Left ventricle myocardium superior (tissue), 1 donor: ENCODE measurements around the gene SLC6A13. TPM values are rescaled to one million over a fixed set of nuclear protein-coding genes. Genes with fewer than 3 reads are reported as not detected.
A peak's percentile ranks its signal among the peaks of the same experiment; 100 is the strongest.
"Not testable (repeated sequence)": the region's sequence is repeated elsewhere in the genome, so short reads cannot be mapped to it uniquely, and the experiment has no call there.

Experiments
- ATAC-seq: fragments of 200-7000 bp; cut with Tn5 transposase; one replicate; pipeline ENCODE4 v1.9.1; 2020; ENCODE audit warnings: mild to moderate bottlenecking, moderate library complexity
- DNase-seq: peaks from one replicate; pipeline ENCODE4 v3.0.0-alpha.2; 2020
- intact Hi-C: fragments of 100-400 bp; cut with micrococcal nuclease; formaldehyde crosslinking; loops from one replicate; pipeline ENCODE4 v1.11.0; 2022
- long read RNA-seq: library from polyadenylated mRNA; unstranded; transcript quantifications from one replicate; pipeline ENCODE4 v2.0.0, GENCODE V29; 2021
- total RNA-seq: library from RNA; stranded (reverse); fragmentation: NEBNext Ultra II Directional; extraction: Animal tissue kit (Norgen Biotek cat#: 25700); gene quantifications from one replicate; pipeline ENCODE4 v1.2.1, GENCODE V29; 2021
- donor health status: DM: no; HTN: yes; CAD: no; lungs with severe emphysema.

Gene SLC6A13
- total RNA-seq = 1.9 TPM
- long read RNA-seq = 0 reads

DNA sequence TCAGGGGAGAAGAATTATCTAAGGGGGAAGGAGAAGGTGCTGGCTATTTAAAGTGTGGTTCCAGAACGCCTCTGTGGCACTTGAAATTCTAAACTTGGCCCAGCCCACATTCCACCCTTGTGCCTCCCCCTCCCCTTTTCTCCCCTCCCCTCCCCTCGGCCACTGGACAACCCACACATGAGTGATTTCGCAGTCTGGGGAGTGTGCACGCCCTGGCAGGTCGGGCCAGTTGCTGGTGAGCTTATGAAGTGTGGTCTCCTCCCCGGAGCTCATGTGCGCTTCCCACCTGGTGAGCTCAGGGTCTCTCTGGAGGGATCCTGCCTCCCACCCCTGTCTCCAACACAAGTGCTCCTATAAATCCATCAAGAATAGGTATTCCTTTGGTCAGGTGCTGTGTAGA lies at the start of gene SLC6A13:
Gene SLC6A13 (minus strand): TSS at position 20 of the 400 bp plus-strand sequence. CDS start 2,784 bp downstream, outside the sequence.
- ATAC-seq (peak; percentile 70), DNase-seq (peak; percentile 35)
- intact Hi-C loops = no loop called here

DNA sequence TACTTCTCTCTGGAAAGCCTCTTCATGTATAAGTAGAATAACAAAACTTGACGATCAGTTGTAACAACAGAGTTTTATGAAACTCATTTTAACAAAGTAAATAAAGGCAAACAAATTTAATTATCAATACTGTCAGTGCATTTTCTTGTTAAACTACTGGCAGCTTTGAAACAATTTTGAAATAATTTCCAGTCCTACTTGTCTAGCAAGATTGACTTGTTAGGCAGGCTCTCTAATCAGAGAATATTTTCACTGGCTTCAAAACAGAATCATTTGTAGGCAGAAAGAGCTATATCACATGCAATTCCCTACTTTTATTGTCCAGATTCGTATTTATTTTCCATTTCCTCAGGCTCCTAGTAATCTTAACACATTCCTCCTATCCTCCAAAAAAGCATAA lies 45.9 kb upstream of the SLC6A13 start:
- intact Hi-C loops = no loop called here
- no peak for DNase-seq
- ATAC-seq = no peak

DNA sequence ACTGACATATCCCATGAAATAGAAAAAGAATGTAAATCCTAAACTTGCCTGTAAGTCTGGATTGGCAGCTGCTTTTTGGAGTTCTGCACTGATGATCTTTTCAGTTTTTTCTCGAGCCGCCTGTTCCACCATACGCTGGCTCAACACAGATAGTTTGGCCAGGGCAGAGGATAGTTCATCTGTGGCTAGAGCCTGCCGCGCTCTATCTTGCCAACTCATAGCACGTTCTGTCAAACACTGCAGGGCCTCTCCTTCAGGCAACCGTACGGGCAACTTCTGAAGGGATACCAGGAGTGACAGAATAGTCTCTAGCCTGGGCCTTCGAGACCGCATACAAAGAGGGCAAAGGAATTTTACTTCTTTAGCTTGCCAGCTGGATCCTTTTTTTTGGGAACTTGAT lies 44.8 kb upstream of the SLC6A13 start:
- intact Hi-C loops = no loop called here
- DNase-seq (no peak), ATAC-seq (no peak)

DNA sequence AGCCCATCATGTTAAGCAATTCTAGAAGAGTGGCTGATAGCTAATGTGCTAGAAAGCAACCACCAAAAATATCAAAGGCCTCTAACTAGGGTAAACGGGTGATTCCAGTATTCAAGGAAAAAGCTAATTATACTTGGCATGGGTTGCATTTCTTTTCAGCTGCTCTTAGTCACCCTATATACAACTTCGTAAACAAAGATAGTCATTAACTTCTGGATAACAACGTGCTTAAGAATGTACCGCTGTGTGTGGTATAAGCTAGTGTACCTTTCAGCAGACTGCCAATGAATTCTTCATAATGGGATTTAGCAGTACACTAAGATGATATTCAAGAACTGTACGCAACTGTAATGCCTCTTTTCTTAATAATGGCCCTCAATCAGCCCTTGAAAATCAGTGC lies 42.2 kb upstream of the SLC6A13 start:
- ATAC-seq = no peak

DNA sequence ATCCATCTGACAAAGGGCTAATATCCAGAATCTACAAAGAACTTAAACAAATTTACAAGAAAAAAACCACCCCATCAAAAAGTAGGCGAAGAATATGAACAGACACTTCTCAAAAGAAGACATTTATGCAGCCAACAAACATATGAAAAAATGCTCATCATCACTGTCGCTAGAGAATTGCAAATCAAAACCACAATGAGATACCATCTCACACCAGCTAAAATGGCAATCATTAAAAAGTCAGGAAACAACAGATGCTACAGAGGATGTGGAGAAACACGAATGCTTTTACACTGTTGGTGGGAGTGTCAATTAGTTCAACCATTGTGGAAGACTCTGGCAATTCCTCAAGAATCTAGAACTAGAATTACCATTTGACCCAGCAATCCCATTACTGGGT lies 40.1 kb upstream of the SLC6A13 start:
- ATAC-seq, intact Hi-C loops, DNase-seq: not testable (repeated sequence)

More for the DNA sequence above, 42.2 kb upstream of the SLC6A13 start:
- intact Hi-C loops = no loop called here
- DNase-seq = no peak

DNA sequence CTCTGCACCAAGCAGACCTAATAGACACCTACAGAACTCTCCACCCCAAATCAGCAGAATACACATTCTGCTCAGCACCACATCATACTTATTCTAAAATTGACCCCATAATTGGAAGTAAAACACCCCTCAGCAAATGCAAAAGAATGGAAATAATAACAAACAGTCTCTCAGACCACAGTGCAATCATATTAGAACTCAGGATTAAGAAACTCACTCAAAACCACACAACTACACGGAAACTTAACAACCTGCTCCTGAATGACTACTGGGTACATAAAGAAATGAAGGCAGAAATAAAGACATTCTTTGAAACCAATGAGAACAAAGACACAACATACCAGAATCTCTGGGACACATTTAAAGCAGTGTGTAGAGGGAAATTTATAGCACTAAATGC lies 37.5 kb upstream of the SLC6A13 start:
- DNase-seq, ATAC-seq, intact Hi-C loops: not testable (repeated sequence)

DNA sequence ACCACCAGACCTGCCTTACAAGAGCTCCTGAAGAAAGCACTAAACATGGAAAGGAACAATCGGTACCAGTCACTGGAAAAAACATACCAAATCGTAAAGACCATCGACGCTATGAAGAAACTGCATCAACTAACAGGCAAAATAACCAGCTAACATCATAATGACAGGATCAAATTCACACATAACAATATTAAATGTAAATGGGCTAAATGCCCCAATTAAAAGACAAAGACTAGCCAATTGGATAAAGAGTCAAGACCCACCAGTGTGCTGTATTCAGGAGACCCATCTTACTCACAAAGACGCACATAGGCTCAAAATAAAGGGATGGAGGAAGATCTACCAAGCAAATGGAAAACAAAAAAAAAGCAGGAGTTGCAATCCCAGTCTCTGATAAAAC lies 36.9 kb upstream of the SLC6A13 start:
- intact Hi-C loops, DNase-seq, ATAC-seq: not testable (repeated sequence)

DNA sequence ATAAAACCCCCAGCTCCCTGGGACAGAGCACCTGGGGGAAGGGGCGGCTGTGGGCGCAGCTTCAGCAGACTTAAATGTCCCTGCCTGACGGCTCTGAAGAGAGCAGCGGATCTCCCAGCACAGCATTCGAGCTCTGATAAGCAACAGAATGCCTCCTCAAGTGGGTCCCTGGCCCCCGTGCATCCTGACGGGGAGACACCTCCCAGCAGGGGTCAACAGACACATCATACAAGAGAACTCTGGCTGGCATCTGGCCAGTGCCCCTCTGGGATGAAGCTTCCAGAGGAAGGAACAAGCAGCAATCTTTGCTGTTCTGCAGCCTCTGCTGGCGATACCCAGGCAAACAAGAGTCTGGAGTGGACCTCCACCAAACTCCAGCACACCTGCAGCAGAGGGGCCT lies 35.4 kb upstream of the SLC6A13 start:
- DNase-seq, intact Hi-C loops, ATAC-seq: not testable (repeated sequence)

DNA sequence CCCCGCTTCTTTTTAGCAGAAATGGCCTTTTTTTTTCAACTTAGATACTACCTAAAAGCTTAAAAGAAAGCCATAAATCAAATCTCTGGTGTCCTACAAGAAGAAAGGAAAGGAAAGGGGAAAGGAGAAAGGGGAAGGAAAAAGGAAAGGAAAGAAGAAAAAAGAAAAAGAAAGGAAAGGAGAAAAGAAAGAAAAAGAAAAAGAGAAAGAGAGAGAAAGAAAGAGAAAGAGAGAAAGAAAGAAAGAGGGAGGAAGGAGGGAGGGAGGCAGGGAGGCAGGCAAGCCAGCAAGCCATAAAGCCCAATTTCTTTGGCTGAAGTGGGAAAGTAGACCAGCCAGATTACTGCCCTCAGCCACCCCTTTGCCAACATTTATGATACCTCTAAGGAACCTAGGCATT lies 32.5 kb upstream of the SLC6A13 start:
- ATAC-seq = no peak
- intact Hi-C loops = no loop called here

DNA sequence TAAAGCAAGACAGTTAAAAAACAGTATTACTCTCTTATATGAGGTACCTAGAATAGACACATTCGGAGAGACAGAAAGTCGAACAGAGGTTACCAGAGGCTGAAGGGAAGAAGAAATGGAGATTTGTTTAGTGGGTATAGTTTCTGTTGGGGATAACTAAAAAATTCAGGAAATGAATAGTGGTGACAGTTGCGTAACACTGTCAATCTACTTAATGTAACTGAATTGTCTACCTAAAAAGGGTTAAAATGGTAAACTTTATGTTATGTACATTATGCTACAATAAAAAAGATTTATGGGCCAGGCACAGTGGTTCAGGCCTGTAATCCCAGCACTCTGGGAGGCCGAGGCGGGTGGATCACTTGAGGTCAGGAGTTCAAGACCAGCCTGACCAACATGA lies 30.6 kb upstream of the SLC6A13 start:
- ATAC-seq (no peak), DNase-seq (no peak)
- intact Hi-C loops = no loop called here

More for the DNA sequence above, 32.5 kb upstream of the SLC6A13 start:
- DNase-seq = no peak

DNA sequence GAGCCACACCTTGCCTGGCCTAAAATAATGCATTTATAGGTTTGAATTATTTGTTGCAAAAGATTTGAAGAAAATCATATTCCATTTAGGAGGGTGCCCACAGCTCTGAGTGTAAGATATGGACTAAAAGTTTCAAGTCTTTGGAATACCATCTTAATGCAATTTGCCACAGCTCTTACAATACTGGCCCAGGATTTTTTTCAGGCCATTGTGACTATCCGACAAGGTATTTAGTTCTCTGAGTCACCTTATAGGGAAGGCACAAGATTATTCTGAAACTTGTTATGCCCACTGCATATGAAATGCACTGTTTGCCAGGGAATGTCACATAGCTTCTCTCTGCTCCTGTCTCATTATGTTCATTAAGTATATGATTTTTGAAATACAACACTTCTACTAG lies 29.6 kb upstream of the SLC6A13 start:
- ATAC-seq (no peak), DNase-seq (no peak)
- intact Hi-C loops = no loop called here

DNA sequence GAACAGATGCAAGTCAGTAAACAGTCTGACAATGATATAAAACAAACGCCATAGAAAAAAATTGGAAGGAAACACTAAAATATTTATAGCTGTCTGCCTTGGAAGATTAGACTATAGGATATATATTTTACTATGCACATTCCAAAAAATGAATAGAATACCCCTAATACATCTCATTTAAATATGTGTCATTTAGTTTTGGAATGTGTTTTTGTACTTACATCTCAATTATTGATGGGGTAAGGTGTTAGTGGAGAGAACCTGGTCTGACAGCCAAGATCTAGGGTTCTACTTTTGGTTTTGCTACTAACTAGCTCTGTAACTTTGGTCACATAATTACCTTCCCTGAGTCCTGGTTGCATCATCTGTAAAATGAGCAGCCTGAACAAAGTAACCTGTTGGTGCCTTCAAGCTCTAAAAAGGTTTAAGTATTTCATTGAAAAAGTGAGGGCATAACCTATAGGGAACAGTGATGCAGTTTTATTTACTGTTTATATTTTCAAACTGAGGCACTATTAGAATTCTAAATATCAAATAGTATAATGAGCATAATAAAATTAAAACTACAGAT lies 28.6 kb upstream of the SLC6A13 start:
- ATAC-seq (no peak), DNase-seq (no peak)

DNA sequence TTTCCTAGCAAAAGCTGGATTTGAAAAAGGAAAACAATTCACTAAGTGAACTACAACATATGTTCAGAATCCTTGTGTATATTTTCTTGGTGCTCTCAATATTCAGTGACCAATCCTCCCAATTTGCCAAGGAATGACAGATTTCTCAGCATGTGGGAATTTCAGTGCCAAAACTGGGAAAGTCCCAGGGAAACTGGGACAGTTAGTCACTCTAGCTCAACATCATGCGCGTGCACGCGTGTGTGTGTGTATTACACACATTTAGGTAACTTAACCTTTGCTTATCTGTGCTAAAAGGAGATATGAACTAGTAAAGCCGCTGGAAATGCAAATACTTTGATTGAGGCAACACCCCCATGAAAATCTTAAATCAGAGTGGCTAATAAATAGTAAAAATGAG lies 26.1 kb upstream of the SLC6A13 start:
- intact Hi-C loops = no loop called here
- DNase-seq (peak; percentile 39), ATAC-seq (peak; percentile 30)

More for the DNA sequence above, 28.6 kb upstream of the SLC6A13 start:
- intact Hi-C loops = no loop called here

DNA sequence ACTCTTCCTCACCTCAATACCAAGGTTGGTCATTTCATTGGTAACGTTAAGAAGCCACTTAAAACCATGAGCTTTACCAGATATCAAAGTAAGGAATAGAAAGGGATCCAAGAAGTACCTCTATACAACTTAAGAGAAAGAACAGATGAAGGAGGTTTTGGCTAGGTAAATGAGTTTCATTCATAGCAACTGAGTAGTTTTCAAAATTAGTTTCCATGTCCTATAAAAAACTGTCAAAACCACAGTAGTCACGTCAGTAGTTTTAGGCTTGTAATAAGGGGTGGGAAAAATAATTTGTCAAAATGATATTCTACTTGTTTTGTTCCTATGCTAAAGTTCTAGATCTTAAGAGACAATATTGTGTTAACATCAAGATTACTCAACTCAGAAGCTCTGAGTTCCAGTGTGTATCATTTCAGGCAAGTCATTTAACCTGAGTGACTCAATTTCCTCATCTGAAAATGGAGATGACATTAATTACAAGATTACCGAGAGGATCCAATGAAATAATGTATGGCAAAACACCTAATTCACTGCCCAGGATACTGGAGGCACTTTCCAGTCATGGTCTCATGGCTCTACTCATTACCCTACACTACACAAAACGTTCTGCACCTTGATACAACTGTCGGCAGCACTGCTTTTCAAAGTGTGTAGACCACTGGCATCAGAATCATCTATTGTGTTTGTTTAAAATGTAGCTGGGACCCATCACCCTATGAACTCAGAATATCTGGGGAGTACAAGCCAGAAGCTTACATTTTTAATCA lies 24.1 kb upstream of the SLC6A13 start:
- intact Hi-C loops = no loop called here
- ATAC-seq (no peak), DNase-seq (no peak)

DNA sequence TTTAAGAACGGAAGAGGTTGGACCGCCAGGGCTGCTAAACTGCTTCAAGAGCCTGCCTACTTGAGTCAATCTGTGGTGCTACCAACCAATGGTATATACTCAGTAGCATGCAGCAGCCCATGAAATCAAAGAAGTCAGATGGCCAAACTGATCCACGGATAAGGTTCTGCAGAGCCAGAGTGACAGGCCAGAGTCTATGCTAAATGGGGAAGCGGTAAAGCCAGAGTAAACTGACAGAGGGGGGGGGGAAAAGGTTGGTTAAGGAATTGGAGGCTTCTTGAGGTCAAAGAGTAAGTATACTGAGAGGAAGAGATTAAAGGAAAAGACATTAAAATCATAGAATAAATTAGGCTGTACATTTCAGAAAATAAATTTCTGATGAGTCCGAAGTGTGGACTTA lies 15.4 kb upstream of the SLC6A13 start:
- ATAC-seq = no peak
- intact Hi-C loops = no loop called here
- no peak for DNase-seq

DNA sequence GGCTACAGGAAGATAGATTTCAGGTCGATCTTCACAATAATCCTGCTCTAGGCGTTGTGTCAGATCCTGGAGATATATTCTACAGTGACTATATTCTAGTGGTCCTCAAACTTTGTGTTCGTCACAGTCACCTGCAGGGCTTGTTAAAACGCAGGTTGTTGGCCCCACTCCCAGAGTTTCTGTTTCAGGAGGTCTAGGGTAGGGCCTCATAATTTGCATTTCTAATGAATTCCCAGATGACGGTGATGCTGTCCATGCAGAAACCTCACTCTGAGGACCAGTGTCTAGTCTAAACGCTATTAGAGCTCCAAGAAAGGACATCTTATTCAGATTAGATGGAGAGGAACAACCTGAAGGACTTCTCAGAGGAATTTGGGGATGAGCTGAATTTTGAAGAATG lies 13.2 kb upstream of the SLC6A13 start:
- DNase-seq (no peak), ATAC-seq (no peak)
- intact Hi-C loops = no loop called here

DNA sequence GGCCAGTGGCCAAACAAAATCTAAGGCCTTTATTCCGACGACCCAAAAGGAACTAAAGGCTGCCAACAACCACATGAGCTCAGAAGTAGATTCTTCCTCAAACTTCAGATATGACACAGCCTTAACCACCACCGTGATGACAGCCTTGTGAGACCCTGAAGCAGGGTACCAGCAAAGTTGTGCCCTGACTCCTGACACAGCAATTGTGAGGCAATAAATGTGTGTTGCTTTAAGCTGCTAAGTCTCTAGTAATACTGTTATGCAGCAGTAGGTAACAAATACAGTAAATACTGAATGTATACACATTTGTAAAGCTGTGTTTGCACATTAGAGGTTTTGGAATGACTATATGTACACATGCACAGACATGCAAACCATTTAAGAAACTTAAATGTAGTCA lies 10.7 kb upstream of the SLC6A13 start:
- ATAC-seq = no peak

DNA sequence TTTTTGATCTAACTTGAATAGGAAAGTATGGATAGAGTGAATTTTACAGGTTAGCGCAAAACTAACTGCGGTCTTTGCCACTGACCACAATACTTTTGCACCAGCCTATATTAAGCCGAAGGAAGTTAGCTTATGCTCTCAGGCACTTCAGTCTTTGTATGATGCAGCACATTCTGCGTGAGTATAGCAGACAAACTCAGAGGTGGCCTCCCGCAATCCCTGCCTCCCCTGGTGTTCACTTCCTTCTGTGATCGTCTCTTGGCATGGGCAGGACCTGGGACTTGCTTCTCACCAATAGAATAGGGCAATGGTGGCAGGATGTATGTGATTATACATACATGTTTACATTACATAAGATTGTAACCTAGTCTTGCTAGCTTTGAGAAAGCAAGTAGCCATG lies 10.3 kb upstream of the SLC6A13 start:
- intact Hi-C loops = no loop called here
- no peak for DNase-seq
- ATAC-seq = no peak

More for the DNA sequence above, 10.7 kb upstream of the SLC6A13 start:
- no peak for DNase-seq
- intact Hi-C loops = no loop called here

DNA sequence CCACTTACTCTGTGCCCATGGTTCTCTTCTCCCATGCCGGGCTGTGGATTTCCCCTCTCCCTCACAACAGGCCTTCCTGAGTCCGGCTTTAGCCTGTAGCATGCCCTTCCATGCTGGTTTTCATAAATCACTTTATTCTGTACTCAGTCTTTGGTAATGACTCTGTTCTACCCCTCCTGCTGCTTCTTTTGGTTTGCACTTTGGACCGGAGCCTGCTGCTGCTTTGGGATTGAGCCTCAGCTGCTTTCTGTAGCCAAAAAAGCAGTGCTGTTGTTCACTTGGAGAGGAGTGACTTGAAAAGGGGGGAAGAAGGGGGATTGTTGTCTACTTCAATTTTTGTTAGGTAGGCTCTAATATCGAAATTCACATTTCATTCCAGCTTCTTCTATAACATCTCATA lies 8.5 kb upstream of the SLC6A13 start:
- ATAC-seq = peak; percentile 52

DNA sequence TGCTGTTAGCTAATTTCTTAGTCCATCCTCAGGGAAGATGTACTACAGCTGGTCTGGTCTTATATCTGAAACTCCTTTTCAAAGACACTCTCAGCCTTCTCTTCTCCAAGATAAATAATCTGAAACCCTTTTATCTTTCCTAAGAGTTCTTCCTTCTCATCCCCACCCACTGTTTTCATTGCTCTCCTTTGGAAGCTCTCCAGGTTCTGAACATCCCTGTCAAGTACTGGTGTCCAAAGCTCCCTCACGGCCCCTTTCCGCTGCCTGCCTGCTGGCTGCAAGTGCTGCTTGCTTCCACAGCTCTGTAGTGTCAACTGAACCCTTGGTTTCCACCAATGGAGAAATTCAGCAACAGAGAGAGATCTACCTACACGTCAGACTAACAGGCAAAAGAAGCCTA lies 6.6 kb upstream of the SLC6A13 start:
- intact Hi-C loops = no loop called here
- peak; percentile 50 for ATAC-seq
- peak; percentile 42 for DNase-seq

More for the DNA sequence above, 8.5 kb upstream of the SLC6A13 start:
- DNase-seq = no peak
- intact Hi-C loops = no loop called here

DNA sequence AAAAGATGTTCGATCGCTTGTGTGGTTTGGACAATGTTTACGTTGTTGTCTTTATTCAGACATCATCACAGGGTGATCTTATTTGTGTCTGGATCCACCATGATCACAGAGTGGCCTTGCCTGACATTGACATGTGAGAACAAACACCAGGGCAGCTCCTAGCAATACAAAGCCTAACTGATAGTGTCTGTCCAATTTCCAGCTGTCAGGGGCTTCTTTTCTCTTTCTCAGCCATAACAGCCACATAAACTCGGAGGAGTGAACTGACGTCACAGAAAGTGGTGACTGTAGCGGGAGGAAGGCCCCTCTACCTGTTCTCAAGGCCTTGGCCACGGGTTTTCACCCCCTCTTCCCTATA lies 5.8 kb upstream of the SLC6A13 start:
- DNase-seq = no peak
- ATAC-seq = peak; percentile 29
- intact Hi-C loops = no loop called here
